Right lobe of liver (tissue), 4 donors: ENCODE results near the gene SLC29A2.

Experiments used
- POLR2A ChIP-seq: fragments of 450-650 bp; IDR thresholded peaks from one replicate; pipeline ENCODE4 v1.6.1; 2017; ENCODE audit warnings: antibody characterized with exemption, mild to moderate bottlenecking
- TF ChIP-seq, protein P1 (sequence below), 4 donors: fragments of 200-600 bp in 3 of 4; fragments of 450-650 bp in 1 of 4; IDR thresholded peaks; one replicate each; pipeline versions ENCODE4 v1.5.1 to v1.8.0; 2016 to 2022; ENCODE audit warnings: antibody characterized with exemption in 4 of 4, mild to moderate bottlenecking in 2 of 4
- donor health status: DM: no; HTN: no; CAD: no.
- donor health status: DM: no; HTN: no; CAD: no.
- donor health status: DM: no; HTN: yes; CAD: no.

DNA sequence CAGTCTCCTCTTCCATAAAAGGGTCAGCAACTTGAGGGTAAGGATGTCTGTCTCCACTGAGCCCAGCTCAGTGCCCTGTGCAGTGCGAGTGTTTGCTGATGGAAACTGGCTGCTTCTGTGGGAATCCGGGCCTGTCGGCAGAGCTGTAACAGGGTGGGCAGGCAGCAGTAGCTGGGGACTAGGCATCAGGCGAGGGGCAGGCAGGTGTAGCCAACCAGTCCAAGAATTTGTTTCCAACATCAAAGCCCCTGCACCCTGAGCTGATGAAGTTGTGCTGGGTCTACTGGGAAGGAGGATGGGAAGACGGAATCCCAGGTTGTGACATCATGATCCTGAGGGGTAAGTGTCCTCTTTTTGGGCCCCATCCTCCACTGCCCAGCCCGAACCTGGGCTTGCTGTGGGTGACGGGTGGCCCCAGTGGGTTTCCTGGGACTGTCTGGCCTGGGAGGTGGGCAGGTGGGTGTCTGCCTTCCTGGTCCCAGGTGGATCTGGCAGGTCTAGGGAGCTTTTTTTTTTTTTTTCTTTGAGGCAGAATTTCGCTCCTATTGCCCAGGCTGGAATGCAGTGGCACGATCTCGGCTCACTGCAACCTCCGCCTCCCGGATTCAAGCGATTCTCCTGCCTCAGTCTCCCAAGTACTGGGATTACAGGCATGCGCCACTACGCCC is 11.0 kb downstream of the SLC29A2 start:
- no peak for TF ChIP-seq POLR2A
- TF ChIP-seq, protein P1, sequence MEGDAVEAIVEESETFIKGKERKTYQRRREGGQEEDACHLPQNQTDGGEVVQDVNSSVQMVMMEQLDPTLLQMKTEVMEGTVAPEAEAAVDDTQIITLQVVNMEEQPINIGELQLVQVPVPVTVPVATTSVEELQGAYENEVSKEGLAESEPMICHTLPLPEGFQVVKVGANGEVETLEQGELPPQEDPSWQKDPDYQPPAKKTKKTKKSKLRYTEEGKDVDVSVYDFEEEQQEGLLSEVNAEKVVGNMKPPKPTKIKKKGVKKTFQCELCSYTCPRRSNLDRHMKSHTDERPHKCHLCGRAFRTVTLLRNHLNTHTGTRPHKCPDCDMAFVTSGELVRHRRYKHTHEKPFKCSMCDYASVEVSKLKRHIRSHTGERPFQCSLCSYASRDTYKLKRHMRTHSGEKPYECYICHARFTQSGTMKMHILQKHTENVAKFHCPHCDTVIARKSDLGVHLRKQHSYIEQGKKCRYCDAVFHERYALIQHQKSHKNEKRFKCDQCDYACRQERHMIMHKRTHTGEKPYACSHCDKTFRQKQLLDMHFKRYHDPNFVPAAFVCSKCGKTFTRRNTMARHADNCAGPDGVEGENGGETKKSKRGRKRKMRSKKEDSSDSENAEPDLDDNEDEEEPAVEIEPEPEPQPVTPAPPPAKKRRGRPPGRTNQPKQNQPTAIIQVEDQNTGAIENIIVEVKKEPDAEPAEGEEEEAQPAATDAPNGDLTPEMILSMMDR (IDR thresholded peaks at IDR 0.05) = no peak
